GM23338 (cell line): Measurements from ENCODE around the gene PAPOLB. TPM values are rescaled to one million over a fixed set of nuclear protein-coding genes. Genes with fewer than 3 reads are reported as not detected.

ENCODE experiments used
- ATAC-seq: fragments of 200-7000 bp; cut with Tn5 transposase; 3 replicates; pipeline ENCODE4 v1.9.1; 2020
- DNase-seq: peaks from one replicate; pipeline ENCODE4 v3.0.0-alpha.2; 2015; ENCODE audit warnings: low spot score
- H2AFZ ChIP-seq: fragments of 200-600 bp; sonication (generic); 2 replicates; pipeline ENCODE4 v1.8.0; 2016; ENCODE audit warnings: antibody characterized with exemption, mild to moderate bottlenecking, moderate library complexity
- H3F3A ChIP-seq: fragments of 200-600 bp; sonication (generic); replicated peaks from 2 replicates; pipeline ENCODE4 v1.8.0; 2017; ENCODE audit warnings: antibody characterized with exemption, mixed run types, low read depth
- H3K27ac ChIP-seq: fragments of 200-600 bp; sonication (generic); 2 replicates; pipeline ENCODE4 v1.6.1; 2016; ENCODE audit warnings: low read depth
- H3K27me3 ChIP-seq: fragments of 200-600 bp; sonication (generic); 2 replicates; pipeline ENCODE4 v1.8.0; 2016; ENCODE audit warnings: mild to moderate bottlenecking, mixed run types, moderate library complexity; ENCODE audit not compliant: insufficient read depth
- H3K36me3 ChIP-seq: fragments of 200-600 bp; sonication (generic); 2 replicates; pipeline ENCODE4 v1.8.0; 2016; ENCODE audit warnings: mild to moderate bottlenecking; ENCODE audit not compliant: insufficient read depth
- H3K4me1 ChIP-seq: fragments of 200-600 bp; sonication (generic); 2 replicates; pipeline ENCODE4 v1.8.0; 2016; ENCODE audit warnings: mild to moderate bottlenecking, moderate library complexity; ENCODE audit not compliant: insufficient read depth
- H3K4me2 ChIP-seq: fragments of 200-600 bp; sonication (generic); 2 replicates; pipeline ENCODE4 v1.7.1; 2017; ENCODE audit warnings: mixed run types
- H3K4me3 ChIP-seq: fragments of 200-600 bp; sonication (generic); 2 replicates; pipeline ENCODE4 v1.6.1; 2016; ENCODE audit warnings: mixed run types
- H3K79me2 ChIP-seq: fragments of 200-600 bp; sonication (generic); replicated peaks from 2 replicates; pipeline ENCODE4 v1.8.0; 2017; ENCODE audit warnings: mild to moderate bottlenecking; ENCODE audit not compliant: insufficient read depth
- H3K9me2 ChIP-seq: fragments of 200-600 bp; sonication (generic); 2 replicates; pipeline ENCODE4 v1.8.0; 2017; ENCODE audit not compliant: insufficient read depth
- H4K20me1 ChIP-seq: fragments of 200-600 bp; sonication (generic); replicated peaks from 2 replicates; pipeline ENCODE4 v1.8.0; 2017; ENCODE audit warnings: mild to moderate bottlenecking; ENCODE audit not compliant: insufficient read depth
- H3K27ac Mint-ChIP-seq: 2 replicates; pipeline ENCODE4 v1.8.0; 2020; ENCODE audit warnings: inconsistent platforms, mild to moderate bottlenecking, moderate library complexity, mixed read lengths
- H3K27me3 Mint-ChIP-seq: 3 replicates; pipeline ENCODE4 v1.8.0; 2022; ENCODE audit warnings: low read depth, mild to moderate bottlenecking, moderate library complexity, mixed read lengths, inconsistent platforms; ENCODE audit not compliant: insufficient read depth, poor library complexity
- H3K36me3 Mint-ChIP-seq: 3 replicates; pipeline ENCODE4 v1.8.0; 2021; ENCODE audit warnings: low read depth, mild to moderate bottlenecking, inconsistent platforms, moderate library complexity, mixed read lengths
- H3K4me1 Mint-ChIP-seq: 3 replicates; pipeline ENCODE4 v1.8.0; 2020; ENCODE audit warnings: mild to moderate bottlenecking, inconsistent platforms, mixed read lengths
- H3K4me3 Mint-ChIP-seq: 3 replicates; pipeline ENCODE4 v1.8.0; 2021; ENCODE audit warnings: moderate library complexity, mild to moderate bottlenecking, inconsistent platforms, mixed read lengths
- H3K9me3 Mint-ChIP-seq: 3 replicates; pipeline ENCODE4 v1.8.0; 2020; ENCODE audit warnings: moderate library complexity, mild to moderate bottlenecking, inconsistent platforms, mixed read lengths
- CREB1 ChIP-seq: fragments of 250-450 bp; sonication (Bioruptor Pico); IDR thresholded peaks from 2 replicates; pipeline ENCODE4 v1.5.0; 2020; ENCODE audit warnings: low read depth, mild to moderate bottlenecking, moderate library complexity
- CTCF ChIP-seq, 2 experiments: fragments of 200-600 bp in 1 of 2; sonication (generic) in 1 of 2; conservative IDR thresholded peaks; 2 replicates each; pipeline versions ENCODE4 v1.5.1 to v1.6.1; 2016 to 2017; ENCODE audit warnings: antibody characterized with exemption in 2 of 2, low read depth in 2 of 2, mild to moderate bottlenecking in 2 of 2, moderate library complexity in 1 of 2
- ETS1 ChIP-seq: IDR thresholded peaks from 2 replicates; pipeline ENCODE4 v1.6.1; 2016; ENCODE audit warnings: antibody characterized with exemption
- EZH2phosphoT487 ChIP-seq: fragments of 200-600 bp; sonication (generic); IDR thresholded peaks from one replicate; pipeline ENCODE4 v1.8.1; 2018; ENCODE audit warnings: antibody characterized with exemption; ENCODE audit not compliant: unreplicated experiment
- JUNB ChIP-seq: IDR thresholded peaks from one replicate; pipeline ENCODE4 v1.6.1; 2016; ENCODE audit warnings: antibody characterized with exemption; ENCODE audit not compliant: unreplicated experiment
- NANOG ChIP-seq: IDR thresholded peaks from 2 replicates; pipeline ENCODE4 v1.6.1; 2016; ENCODE audit warnings: antibody characterized with exemption, borderline replicate concordance
- POLR2AphosphoS5 ChIP-seq: IDR thresholded peaks from 2 replicates; pipeline ENCODE4 v1.6.1; 2016; ENCODE audit warnings: antibody characterized with exemption, low read depth
- STAT1 ChIP-seq: IDR thresholded peaks from one replicate; pipeline ENCODE4 v1.6.1; 2016; ENCODE audit warnings: antibody characterized with exemption; ENCODE audit not compliant: unreplicated experiment
- ZNF114 ChIP-seq: fragments of 250-450 bp; sonication (Bioruptor Pico); IDR thresholded peaks from 2 replicates; pipeline ENCODE4 v1.5.0; 2020; ENCODE audit warnings: mild to moderate bottlenecking, moderate library complexity
- ZNF331 ChIP-seq: fragments of 250-450 bp; sonication (Bioruptor Pico); IDR thresholded peaks from 2 replicates; pipeline ENCODE4 v1.5.0; 2020; ENCODE audit warnings: low read depth, mild to moderate bottlenecking, moderate library complexity
- polyA plus RNA-seq: library from polyadenylated mRNA; unstranded; fragments of >200 nt; fragmentation: Nextera tagmentation; extraction: Ambion mirVana; gene quantifications from 2 replicates; pipeline ENCODE4 v1.2.1, GENCODE V29; 2016
- total RNA-seq: library from RNA; depleted of rRNA; stranded (reverse); fragments of >200 nt; shearing (Covaris generic); gene quantifications from 2 replicates; pipeline ENCODE4 v1.2.3, GENCODE V29; 2014
- TF ChIP-seq, protein P1 (sequence below): IDR thresholded peaks from one replicate; pipeline ENCODE4 v1.6.1; 2018; ENCODE audit warnings: antibody characterized with exemption; ENCODE audit not compliant: unreplicated experiment

PAPOLB gene
- total and polyA plus RNA-seq, 2 experiments from 2014 or later = 0.08 to 0.42 TPM

DNA sequence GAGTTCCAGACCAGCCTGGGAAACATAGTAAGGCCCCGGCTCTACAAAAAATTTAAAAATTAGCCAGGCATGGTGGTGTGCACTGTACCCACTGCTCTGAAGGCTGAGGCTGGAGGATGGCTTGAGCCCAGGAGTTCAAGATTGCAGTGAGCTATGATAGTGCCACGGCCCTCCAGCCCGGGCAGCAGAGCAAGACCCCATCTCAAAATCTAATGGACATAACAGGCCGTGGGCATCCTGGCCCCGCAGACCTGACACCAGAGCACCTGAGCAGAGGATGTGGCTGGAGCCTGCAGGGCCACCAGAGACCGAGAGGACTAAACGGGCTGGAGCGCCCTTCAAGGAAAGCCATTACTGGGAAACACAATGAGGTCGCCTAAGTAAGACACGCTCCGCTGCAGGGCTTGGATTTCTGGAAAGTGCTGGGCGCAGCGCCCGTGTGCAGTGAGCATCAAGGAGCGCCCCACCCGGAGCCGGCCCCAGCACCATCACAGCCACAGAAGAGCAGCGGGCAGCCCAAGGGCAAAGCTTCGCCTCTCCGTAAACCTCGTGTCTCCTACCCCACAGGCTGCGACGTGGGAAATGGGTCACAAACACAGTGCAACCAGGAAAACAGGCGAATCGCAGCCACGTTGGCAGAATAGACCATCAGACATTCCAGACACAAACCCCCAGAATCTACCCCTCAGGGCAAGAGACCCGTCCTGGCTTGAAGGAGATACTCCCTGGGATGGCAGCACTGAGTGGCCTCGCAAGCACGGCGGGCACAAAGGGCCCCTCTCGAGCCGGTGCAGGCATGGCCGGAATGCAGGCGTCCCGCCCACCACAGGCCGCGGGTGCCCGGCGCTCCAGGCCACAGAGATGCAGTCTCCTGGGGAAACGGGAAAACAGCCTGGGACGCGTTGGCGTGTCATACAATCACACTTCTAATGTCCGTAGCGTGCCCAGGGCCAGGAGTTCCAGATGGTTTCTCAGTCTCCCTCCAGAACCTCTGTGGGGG is 16.8 kb upstream of the PAPOLB start:
- no peak overlapping the region for H3K4me2 ChIP-seq
- no peaks in the 10 kb centered on the region for H3F3A ChIP-seq
- DNase-seq (no peak), ATAC-seq (no peak)
- Mint-ChIP-seq H3K27me3 (peaks cover 7% of the 10 kb centered on the region), H3K36me3 (no peaks in the 10 kb centered on the region), H3K4me3 (no peak overlapping the region), H3K4me1 (peaks cover 10% of the 10 kb centered on the region; the same call in 1 of the 3 replicates), H3K9me3 (no peaks in the 10 kb centered on the region), H3K27ac (no peak overlapping the region)
- peaks cover 5% of the 10 kb centered on the region; the same call in 1 of the 2 replicates for H3K4me1 ChIP-seq
- TF ChIP-seq STAT1 = no peak
- no peak overlapping the region for H3K4me3 ChIP-seq
- no peaks in the 10 kb centered on the region for H3K36me3 ChIP-seq
- H3K27me3 ChIP-seq = peaks cover 14% of the 10 kb centered on the region; the same call in 1 of the 2 replicates
- H3K9me2 ChIP-seq = no peaks in the 10 kb centered on the region
- no peaks in the 10 kb centered on the region for H4K20me1 ChIP-seq
- no peak overlapping the region for H2AFZ ChIP-seq
- no peak overlapping the region for H3K27ac ChIP-seq
- H3K79me2 ChIP-seq = no peaks in the 10 kb centered on the region

GRCh38 chr7:4876586-4876985 is 14.8 kb upstream of the PAPOLB start:
- no peaks in the 10 kb centered on the region for H3K36me3 ChIP-seq
- H3K4me3 ChIP-seq = no peak overlapping the region
- no peaks in the 10 kb centered on the region for H3K27me3 Mint-ChIP-seq
- no peak overlapping the region for H3K4me2 ChIP-seq
- H4K20me1 ChIP-seq = no peaks in the 10 kb centered on the region
- no peak overlapping the region for H3K27ac ChIP-seq
- no peaks in the 10 kb centered on the region for H3K79me2 ChIP-seq
- peaks cover under 1% of the 10 kb centered on the region; the same call in 1 of the 2 replicates for H3K27me3 ChIP-seq
- H3K36me3 Mint-ChIP-seq = no peaks in the 10 kb centered on the region
- no peak for ATAC-seq
- TF ChIP-seq NANOG (no peak), CTCF (conservative IDR thresholded peaks at IDR 0.05; ENCODE audit: low read depth in 2 of 2) (no peak), ETS1 (no peak), EZH2phosphoT487 (no peak), STAT1 (no peak), ZNF114 (CRISPR knock-in tag) (no peak), CREB1 (CRISPR knock-in tag) (no peak), JUNB (no peak), POLR2AphosphoS5 (no peak), ZNF331 (no peak)
- TF ChIP-seq, protein P1, sequence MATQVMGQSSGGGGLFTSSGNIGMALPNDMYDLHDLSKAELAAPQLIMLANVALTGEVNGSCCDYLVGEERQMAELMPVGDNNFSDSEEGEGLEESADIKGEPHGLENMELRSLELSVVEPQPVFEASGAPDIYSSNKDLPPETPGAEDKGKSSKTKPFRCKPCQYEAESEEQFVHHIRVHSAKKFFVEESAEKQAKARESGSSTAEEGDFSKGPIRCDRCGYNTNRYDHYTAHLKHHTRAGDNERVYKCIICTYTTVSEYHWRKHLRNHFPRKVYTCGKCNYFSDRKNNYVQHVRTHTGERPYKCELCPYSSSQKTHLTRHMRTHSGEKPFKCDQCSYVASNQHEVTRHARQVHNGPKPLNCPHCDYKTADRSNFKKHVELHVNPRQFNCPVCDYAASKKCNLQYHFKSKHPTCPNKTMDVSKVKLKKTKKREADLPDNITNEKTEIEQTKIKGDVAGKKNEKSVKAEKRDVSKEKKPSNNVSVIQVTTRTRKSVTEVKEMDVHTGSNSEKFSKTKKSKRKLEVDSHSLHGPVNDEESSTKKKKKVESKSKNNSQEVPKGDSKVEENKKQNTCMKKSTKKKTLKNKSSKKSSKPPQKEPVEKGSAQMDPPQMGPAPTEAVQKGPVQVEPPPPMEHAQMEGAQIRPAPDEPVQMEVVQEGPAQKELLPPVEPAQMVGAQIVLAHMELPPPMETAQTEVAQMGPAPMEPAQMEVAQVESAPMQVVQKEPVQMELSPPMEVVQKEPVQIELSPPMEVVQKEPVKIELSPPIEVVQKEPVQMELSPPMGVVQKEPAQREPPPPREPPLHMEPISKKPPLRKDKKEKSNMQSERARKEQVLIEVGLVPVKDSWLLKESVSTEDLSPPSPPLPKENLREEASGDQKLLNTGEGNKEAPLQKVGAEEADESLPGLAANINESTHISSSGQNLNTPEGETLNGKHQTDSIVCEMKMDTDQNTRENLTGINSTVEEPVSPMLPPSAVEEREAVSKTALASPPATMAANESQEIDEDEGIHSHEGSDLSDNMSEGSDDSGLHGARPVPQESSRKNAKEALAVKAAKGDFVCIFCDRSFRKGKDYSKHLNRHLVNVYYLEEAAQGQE = no peak
- H3K9me3 Mint-ChIP-seq = no peaks in the 10 kb centered on the region
- H3K4me1 Mint-ChIP-seq = peaks cover 6% of the 10 kb centered on the region
- peaks cover under 1% of the 10 kb centered on the region; the same call in 1 of the 2 replicates for H3K4me1 ChIP-seq
- H2AFZ ChIP-seq = no peak overlapping the region
- no peak overlapping the region for H3K27ac Mint-ChIP-seq
- H3K4me3 Mint-ChIP-seq = no peak overlapping the region
- DNase-seq = no peak
- H3F3A ChIP-seq = no peaks in the 10 kb centered on the region
- H3K9me2 ChIP-seq = no peaks in the 10 kb centered on the region
